ENCODE measurements around the gene DPP10.
"Not testable (repeated sequence)": the region's sequence is repeated elsewhere in the genome, so short reads cannot be mapped to it uniquely, and the experiment has no call there.

Gene DPP10

DNA sequence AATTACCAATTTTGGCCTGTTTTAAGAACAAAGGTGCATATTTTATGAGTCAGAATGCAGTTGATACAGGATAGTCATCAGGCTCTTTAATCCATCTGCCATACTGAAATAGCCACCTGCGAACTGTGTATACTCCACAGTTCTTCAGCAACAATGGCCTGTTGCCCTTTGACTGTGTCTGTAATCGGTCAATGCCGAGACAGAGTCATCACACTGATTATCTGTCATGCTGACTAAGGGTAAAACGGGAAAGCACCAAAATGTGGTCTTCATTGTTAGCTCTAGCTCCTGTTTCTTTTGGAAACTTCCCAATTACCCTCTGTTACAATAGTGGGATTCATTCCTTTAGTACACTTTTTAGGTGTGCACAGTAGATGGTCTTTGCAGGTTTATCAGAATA is 871.7 kb downstream of the DPP10 start:
- DNase-seq, result no peak

DNA sequence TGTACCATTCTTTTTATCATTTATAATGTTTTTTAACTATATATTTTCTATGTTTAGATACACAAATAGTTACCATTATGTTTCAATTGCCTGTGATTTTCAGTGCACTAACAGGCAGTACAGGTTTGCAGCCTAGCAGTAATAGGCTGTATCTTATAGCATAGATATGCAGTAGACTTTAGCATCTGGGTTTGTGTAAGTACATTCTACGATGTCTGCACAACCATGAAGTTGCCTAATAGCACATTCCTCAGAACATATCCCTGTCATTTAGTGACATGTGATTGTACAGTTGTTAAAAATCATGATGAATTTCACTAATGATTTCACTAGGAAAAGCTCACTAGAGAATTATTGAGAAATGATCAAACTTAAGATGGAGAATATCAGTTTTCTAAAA is 884.6 kb downstream of the DPP10 start:
- DNase-seq, result no peak

DNA sequence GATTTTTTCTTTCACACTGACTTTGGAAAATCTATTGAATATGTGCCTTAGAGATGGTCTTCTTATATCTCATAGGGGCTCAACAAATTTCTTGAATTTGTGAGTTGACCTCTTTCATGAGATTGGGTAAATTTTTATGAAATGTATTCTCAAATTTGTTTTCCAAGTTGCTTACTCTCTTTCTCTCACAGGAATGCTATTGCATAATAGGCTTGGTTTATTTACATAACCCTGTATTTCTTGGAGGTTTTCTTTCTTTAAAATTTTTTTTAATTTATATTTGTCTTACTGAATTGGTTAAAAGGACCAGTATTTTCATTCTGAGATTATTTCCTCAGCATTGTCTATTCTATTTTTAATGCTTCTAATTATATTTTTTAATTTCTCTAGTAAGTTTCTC is 917.1 kb downstream of the DPP10 start:
- DNase-seq, result no peak

DNA sequence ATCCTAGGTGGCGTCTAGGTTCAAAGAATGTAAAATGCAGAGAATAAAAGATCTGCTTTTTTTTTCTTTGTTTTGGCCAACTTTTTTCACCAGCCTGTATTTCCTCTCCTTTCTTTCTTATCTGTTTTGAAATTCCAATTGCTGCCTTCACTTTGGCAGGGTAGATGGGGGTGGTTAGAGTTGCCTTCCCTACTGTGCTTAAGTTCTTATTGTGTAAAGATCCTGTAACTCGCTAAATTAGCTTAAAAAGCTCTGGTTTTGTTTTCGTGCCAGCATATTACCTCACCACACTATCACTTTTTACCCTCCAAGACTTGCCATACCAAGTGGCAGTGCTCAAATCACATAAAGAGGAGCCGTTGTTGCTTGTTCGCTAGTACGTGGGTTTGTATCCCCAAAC is 921.7 kb downstream of the DPP10 start:
- DNase-seq, result no peak

DNA sequence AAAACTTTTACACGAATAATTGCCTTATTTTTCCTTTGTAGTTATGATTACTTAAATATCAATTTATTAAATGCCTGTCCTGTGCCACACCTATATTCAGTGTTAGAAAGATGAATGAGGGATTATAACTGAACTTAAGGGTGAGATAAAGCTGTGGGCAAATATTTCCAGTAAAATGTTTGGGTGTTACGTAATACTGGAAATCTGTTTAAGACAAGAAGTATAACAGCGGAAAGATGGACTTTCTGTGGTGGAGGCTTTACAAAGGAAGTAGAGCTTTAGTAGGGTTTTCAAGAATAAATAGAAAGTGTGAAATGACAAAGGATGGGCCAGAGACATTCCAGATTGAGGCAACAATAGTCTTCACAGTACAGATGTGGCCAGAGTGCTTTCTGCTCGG is 927.0 kb downstream of the DPP10 start:
- no peak for DNase-seq

DNA sequence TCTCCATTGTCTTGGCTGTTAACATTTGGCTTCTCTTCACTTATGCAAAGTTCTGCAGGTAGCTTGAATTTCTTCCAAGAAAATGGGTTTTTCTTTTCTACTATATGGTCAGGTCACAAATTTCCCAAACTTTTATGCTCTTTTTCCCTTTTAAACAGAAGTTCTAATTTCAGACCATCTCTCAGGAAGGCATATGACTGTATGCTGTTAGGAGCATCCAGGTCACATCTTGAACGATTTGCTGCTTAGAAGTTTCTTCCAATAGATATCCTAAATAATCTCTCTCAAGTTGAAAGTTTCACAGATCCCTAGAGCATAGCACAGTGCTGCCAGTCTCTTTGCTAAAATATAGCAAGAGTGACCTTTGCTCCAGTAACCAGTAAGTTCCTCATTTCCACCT is 932.5 kb downstream of the DPP10 start:
- no peak for DNase-seq

DNA sequence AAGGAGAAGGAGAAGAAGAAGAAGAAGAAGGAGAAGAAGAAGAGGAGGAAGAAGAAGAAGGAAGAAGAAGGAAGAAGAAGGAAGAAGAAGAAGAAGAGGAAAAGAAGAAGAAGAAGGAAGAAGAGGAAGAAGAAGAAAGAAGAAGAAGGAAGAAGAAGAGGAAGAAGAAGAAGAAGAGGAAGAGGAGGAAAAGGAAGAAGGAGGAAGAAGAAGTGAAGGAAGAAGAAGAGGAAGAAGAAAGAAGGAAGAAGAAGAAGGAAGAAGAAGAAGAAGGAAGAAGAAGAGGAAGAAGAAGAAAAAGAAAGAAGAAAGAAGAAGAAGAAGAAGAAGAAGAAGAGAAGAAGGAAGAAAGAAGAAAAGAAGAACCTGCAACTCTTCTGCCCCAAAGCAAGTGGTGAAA is 942.0 kb downstream of the DPP10 start:
- no peak for DNase-seq

DNA sequence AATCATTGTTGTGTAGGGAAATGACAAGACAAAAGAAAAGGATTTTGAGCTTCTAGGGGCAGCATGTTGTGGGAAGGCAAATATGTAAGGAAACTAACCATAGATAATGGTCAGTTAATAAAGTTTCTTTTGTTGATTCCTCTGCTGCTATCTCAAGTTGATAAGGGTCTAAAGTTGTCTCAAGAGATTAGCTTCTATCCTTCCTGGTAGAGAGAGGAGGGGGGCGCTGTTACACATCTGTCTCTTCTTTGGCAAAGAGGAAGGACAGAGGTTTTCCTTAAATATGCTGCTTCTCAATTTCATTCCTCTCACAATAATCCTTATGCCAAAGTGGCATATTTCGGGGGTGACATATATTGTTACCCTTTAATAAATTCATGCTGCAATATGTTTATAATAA is 944.0 kb downstream of the DPP10 start:
- no peak for DNase-seq

DNA sequence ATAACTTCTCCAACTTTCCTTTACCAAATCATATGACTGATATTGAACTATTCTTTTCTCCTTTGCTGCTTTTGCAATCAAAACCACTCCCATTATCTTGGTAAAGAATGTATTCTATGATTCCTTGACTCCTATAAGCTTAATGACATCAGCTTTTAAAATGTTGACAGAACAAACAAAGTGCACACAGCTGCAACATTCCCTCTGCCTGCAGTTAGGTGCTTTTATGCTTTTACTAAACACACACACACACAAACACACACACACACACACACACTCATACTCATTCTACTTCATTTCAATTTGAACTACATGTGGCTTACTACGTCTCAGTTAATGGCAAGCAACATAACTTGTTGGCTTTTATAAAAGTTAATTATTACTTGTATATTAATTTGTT is 946.6 kb downstream of the DPP10 start:
- DNase-seq, result no peak

DNA sequence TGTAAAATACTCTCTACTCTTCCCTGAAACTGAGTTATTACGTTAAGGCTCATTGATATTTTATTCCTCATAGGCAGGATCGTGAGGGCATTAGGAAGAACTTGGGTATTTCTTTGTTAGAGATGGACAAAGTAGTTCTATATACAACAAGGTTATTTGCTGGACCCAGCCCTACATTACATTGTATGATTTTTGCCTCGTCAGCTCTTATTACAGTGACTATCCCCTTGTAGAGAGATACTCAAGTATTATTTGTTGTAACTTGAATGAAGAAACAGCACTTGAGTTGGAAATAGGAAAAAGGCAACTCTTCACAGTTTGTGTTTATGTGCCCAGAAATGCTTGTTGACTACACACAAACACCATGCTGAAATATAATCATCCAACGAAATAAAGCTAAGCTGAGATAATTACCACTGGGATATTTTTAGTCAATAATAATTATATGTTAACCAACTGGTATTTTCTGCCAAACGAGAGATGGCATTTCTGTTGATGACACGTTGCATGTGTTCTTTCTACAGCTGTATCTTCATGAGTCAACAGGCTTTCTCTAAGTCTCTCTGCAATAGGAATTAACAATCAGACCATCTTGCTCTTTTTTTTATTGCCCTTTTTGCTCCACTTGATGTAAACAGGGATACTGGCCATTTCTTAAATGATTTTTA is 947.6 kb downstream of the DPP10 start:
- no peak for DNase-seq

DNA sequence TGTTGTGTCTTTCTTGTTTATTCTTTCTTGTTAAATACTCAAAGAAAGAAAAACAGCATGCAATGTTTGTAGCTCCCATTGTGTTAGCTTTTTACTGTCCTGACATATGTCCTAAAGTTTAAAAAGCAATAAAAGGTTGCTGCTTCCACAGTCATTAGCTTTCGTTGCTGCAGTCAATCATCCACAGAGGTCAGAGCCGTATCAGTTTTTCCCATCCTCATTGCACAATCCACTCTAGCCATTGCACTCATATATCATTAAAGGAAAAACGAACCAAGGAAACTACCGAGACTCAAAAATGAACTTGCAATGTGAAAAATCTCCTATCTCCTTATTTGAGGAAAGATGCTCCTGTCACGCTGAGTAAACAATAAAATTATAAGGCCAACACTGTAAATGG is 954.1 kb downstream of the DPP10 start:
- no peak for DNase-seq

DNA sequence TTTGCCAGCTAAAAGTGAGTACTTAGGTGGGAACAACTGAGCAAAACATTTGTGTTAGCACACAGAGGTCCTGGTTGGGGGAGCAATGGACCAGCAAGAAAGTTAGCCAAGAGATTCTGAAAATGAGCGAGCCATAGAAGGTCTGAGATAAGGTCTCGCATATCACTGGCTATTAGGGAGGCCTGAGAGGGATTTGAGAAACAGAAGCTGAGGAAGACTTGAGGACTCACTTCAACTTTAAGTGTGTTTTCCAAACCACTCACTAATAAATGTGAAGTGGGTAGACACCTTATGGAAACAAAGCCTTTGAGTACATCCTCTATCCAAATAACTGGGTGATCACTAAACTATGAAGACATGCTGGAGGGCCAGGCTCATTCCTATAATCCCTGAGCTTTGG is 958.5 kb downstream of the DPP10 start:
- no peak for DNase-seq

DNA sequence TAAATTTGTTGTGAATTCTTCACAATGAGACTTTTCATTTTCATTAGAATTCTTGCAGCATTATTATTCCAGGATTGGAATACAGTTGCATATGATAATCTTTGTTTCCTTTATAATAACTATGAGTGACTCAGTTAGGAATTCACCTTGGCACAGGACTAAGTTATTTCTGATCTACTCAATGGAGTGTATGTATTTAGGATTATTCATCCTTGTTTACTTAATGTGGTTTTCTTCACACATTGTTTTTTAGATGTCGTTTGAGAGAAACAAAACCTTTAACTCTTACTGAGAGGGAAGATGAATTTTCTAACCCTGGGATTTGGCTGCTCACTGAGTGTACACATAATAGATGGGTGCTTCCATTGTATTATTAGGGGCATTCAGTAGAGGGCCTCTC is 970.1 kb downstream of the DPP10 start:
- DNase-seq, result no peak

DNA sequence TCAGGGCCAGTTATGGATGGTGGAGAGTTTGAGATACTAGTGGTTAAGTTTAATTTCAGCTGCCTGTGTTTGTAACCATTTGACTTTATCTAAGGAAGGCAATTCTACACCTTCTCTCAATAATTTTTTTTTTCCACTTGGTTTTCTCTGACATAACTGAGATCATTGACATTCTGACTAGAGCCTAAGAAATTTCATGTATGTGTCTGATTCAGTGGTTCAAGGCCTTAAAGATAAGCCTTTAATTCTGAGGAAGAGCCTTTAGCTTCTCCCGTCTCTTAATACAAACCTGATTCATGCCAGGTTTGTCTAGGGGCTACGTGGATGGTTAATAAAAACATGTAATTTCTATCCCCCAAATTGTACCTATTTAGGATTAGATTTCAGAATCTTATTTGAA is 971.4 kb downstream of the DPP10 start:
- DNase-seq, result no peak

DNA sequence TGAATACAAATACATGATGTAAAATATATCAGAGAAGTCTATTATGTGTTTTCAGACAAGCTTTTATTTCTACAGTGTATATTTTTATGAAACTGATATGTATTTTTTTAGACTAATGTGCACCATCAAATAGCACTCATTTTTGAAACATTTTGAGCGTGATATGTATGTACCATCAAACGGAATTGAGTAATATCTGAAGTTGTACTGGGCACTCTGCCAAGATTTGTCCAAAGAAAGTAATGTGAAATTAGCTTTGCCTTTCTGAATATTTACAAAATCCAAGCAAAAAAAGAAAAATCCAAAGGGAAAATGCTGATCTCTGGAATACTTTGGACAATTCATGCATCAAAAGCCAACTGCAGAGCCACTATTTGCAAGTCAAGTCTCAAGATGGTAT is 972.0 kb downstream of the DPP10 start:
- DNase-seq, result no peak

DNA sequence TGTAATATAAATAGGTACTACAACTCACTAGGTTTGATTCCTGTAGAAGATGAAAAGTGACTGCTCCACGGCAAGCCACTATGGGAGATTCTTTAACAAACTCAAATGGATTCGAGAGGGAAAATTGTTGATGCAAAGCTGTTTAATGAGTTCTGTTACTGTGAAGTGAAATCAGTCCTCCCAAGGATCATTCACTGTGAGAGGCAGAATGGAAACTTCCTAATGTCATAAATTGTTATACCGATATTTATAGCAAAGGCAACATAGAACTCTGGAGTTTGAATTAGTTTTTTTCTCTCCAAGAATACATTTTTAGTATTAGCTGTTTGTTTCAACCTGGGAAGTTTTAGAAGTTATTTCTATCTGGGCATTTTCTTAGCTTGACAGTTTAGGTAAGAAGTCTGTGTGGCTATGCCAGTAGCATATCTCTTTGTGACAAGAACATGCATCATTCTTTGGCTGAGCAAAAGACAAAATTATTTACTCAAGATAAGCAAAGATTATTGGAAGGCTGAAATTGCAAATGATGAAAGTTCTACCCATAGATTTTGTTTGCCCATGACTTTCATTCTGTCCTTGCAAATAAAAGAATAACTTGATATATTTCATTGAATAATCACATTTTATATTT is 979.7 kb downstream of the DPP10 start:
- no peak for DNase-seq

DNA sequence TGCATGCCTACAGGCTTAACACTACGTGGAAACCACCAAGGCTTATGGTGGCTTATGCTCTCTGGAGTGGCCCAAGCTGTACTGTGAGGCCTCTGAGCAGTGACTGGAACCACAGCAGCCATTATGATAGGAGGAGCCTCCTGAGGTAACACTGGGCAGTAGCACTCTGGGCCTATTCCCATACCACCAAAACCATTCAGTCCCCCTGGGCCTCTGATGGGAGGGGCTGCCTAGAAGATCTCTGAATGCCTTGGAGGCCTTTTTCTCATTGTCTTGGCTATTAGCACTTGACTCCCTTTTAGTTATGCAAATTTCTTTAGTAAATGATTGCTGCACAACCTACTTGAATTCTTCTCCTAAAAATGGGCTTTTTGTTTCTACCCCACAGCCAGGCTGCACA is 985.0 kb downstream of the DPP10 start:
- no peak for DNase-seq

DNA sequence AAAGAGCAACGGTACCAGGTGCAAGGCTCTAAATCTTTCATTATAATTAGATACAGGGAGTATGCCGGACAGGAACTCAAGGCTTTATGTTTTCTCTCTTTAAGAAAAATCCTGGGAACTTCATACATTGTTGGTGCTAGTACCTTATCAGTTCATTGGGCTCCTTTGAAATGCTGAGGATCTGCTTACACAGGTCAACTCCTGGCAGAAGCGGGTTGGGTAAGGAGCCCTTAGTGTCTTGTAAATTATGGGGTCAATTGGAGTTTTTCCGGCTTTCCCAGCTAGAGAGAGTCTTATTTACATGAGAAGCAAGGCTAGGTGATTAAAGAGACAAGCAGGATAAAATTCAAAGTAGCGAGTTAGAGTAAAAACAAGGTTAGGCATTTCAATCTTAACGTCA is 998.3 kb downstream of the DPP10 start:
- DNase-seq, result not testable (repeated sequence)

DNA sequence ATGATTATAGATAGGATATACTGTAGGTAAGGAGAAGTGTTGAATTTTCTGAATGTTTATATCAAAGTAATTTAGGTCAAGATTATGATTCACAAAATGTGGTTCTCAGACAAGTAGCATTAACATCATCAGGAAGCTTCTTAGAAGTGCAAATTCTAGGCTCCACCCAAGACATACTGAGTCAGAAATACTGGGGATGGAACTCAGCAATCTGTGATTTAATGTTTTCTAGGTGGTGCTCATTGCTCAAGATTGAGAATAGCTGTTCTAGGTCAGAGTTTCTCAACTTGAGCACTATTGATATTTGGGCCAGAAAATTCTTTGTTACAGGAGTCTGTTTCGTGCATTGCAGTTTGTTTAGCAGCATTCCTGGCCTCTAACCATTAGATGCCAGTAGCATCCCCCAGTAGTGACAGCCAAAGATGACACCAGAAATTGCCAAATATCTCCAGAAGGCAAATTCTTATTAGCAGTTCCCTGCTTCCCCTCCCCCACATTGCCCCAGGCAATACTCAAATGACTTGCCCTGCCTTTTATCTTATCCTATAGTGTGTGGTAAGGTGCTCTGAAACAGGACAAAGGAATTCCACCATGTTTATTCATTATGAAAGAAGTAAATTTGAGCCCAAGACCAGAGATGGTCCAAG is 1001.2 kb downstream of the DPP10 start:
- DNase-seq, result no peak

DNA sequence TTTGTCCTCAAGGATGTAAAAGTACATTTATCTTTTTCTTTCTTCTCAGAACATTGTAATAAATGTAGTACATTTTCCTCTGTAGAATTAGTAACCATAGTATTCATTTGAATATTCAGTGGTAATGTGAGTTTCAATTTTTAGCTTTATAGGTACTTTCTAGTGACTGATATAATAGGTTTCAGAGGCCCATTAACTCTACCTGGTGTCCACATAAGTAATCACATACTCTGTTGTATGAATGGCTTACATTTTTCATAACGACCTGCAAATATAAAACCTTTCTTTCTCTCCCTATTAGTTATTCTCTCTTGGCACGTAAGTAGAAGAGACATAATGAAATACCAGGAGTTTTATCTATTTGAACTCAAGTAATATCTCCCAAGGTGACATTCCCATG is 1017.6 kb downstream of the DPP10 start:
- DNase-seq, result no peak

DNA sequence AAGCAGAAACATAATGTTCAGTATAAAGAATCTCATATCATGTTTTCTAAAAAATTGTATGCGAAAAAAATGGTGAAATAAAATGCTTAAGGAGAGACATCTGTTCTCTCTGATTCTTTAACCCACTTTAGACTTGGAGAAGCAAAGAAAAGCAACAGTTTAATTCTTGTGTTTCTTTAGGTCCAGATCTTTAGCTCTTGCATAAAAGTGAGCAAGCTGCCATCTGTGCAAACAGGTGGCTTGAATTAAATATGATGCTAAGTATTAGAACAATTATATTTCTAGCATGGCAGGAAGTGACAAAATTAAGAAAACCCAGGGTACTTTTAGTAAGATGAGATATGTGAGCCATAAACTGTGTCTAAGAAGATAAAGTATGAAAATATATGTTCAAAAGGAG is 1038.3 kb downstream of the DPP10 start:
- no peak for DNase-seq

DNA sequence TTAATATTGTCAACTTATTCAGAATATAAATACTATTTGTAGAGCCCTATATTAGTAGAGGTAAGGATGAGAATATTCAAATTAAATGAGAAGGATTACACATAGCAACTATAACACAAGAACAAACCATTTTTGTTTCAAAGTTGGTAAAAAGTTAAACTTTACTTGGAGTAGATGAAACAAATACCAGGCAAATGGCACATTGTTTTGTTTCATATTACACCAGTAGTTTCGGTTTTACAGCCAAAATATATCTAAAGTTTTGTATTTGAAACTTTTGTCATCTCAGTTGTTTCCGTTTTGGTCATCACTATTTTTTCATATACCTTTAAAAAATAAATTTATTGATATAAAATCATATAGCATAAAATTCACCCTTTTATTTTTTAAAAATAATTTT is 1039.4 kb downstream of the DPP10 start:
- DNase-seq, result no peak

DNA sequence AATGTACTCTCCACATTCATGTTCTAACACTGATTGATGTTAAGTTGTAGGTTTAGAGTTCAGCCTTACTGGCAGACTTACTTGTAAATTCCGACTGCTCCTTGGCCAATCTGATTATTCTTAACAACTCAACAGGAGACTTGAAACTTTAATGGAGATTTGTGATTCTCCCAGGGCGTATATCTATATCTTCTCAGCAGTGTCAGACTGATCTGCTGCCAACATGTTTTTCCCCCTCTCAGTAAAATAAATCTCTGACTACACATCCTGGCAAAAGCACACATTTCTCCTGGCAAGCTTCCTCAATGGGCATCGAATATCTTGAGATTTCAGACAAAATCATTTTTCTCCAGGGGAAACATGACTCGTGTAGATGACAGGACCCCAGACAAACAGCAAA is 1041.2 kb downstream of the DPP10 start:
- no peak for DNase-seq

DNA sequence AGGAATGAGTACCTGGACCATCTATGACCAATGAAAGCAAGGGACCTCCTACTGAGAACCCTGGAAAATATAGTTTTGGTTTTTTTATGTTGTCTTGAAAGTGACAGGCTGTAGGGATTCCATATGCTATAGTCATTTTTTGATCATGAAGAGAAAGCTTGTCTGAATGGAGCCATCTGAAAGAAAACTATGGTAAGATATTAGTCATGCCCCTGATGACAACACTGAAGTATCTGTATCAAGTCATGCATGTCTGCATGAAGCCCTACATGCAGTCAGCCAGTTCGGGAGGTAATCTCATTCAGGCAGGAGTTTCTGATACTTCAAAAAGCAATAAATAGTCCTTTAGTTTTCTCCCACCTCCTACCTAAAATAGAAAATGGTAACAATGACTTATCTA is 1042.0 kb downstream of the DPP10 start:
- no peak for DNase-seq

DNA sequence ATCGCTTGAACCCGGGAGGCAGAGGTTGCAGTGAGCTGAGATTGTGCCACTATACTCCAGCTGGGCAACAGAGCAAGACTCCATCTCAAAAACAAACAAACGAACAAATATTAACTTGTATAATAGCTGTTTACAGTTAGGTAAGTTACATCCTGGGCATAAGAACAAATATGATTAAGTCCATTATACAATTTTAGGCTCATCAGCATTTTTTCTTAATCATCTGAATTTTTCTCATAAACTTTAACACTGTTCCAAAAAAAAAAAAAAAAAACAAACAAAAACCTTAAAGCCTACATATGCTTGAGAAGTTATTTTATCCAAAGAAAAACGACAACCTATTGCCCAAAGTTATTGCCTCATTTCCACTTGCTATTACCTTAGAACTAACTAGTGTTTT is 1042.5 kb downstream of the DPP10 start:
- DNase-seq, result no peak

All from SW 1271 (cell line).